Stimulated activated CD4-positive, alpha-beta T cell treated with anti-CD3 and anti-CD28 coated beads, Interleukin-1b, Interleukin-23, amount 100 ng/mL, for 1 hour (primary cell): Measurements from ENCODE around the gene AK2.
"Not testable (repeated sequence)": the region's sequence is repeated elsewhere in the genome, so short reads cannot be mapped to it uniquely, and the experiment has no call there.

ENCODE experiments used
- DNase-seq, 2 donors: peaks; one replicate each; pipeline ENCODE4 v3.0.0-alpha.2; 2020; ENCODE audit warnings: low read depth in 2 of 2

AK2 gene

DNA sequence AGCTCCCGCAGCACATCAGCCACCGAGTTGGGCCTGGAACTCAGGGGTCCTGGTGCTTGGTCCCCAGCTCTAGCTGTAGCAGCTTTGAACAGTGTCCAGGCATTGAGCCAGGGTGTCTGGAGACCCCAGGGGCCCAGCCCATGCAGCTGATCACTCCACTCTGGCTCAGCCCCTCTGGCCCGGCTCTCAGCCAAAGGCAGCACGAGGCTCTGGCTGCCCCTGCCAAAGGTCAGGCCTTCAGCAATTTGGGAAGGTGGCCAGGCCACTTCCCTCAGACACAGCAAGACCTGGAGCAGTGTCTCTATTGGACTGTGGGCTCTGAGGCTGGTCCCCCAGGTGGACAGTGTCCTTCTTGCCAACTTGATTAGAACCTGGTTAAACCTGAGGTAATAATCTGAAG lies 37.7 kb downstream of the AK2 start:
- no peak for DNase-seq

- no peak for DNase-seq
Measured at GRCh38 chr1:32998064-32998463, 38.6 kb downstream of the AK2 start.

DNA sequence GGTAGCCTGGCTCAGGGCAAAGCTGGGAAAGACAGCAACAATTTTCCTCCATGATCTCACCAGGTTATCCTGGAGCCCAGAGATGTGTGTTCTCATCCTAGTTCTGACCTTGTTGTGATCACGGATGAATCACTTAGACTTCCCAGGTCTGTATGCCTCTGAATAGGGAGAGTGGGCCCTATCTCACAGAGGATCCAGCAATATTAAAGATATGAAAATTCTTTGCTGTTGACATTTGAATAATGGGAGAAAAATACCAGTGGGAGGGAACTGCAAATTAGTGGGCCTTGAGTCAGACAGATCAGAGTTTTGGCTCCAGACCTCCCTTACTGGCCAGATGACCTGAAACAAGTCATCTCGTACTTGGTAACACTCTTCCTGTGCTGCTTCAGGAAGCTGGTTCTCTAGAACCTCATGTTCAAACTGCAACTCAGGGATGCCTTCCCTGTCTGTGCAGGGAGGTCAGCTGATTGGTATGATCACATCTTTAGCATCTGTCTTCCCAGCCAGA lies 39.2 kb downstream of the AK2 start:
- no peak for DNase-seq

DNA sequence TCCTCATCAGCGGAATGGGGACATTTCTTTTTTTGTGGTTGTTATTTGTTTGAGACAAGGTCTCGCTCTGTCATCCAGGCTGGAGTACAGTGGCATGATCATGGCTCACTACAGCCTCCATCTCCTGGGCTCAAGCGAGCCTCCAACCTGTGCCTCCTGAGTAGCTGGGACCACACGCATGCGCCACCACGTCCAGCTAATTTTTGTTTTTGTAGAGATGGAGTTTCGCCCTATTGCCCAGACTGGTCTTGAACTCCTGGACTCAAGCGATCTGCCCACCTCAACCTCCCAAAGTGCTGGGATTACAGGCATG lies 43.4 kb downstream of the AK2 start:
- DNase-seq = not testable (repeated sequence)

DNA sequence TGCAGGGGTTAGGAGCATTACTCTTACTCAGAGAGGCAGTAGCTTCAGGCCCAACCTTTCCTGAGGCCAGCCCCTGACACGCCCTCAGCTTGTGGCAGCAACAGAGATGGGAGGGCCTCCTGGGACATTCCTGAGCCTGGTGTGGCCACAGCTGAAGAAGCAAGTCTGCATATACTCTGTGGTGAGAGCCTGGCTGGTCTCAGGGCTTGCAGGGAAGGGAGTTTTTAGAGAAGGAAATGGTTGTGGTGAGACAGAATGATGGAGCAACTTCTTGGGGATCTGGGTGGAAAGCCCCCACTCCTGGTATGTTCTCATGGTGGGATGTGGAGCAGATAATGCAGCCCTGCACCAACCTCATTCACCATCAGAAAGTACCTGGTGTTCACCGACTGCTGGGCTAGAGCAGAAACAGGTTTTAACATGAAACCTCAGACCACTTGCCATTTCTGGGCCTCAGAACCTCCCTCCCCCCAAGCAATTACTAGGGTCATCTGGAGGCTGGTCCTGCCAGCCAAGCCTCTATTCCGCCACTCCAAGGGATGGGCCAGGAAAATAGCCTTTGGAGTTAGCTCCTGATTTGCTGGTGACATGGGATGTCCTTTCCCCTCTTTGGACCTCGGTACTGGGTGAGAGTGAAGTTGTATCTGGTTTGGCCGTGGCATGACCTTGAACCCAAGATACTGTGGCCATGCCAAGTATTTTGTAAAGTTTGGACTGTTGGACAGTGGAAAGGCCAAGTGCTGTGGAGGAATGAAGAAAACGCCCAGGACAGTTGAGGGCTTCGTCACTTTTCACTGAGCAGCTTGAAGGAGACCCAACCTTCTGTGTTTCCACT lies 44.0 kb downstream of the AK2 start:
- DNase-seq = no peak

- DNase-seq = no peak
Measured at GRCh38 chr1:32991819-32992488, 44.7 kb downstream of the AK2 start.

- DNase-seq = no peak
Measured at GRCh38 chr1:32991386-32991785, 45.3 kb downstream of the AK2 start.

DNA sequence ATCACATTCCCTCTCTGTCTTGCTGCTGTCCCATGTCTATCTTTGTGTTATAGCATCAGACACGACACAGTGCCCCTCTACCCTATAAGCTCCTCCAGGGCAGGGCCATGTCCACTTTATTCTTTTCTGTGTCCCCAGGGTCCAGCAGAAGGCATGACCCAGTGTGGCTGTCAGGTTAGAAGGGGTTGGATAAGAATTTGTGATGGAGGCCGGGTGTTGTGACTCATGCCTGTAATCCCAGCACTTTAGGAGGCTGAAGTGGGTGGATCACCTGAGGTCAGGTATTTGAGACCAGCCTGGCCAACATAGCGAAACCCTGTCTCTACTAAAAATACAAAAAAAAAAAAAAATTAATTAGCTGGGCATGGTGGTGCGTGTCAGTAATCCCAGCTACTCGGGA lies 45.8 kb downstream of the AK2 start:
- no peak for DNase-seq

GRCh38 chr1:32989160-32990050 lies 47.3 kb downstream of the AK2 start:
- DNase-seq = no peak

DNA sequence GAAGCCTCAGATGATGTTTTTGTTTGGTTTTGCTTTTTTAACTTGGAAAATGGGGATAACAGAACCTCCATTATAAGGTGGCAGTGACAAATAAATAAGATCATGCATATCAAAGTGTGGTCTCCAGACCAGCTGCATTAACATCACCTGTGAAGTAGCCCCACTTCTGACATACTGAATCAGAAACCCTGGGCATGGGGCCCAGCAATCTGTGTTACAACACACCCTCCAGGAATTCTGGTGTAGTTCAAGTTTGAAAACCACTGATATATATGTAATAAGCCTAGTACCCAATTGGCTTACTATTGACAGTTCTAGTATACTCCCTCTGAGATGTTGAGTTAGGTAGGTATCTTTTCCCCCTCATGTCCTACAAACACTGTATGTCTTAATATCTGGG lies 48.0 kb downstream of the AK2 start:
- DNase-seq = no peak

GRCh38 chr1:32985226-32985625 lies 51.5 kb downstream of the AK2 start:
- no peak for DNase-seq

DNA sequence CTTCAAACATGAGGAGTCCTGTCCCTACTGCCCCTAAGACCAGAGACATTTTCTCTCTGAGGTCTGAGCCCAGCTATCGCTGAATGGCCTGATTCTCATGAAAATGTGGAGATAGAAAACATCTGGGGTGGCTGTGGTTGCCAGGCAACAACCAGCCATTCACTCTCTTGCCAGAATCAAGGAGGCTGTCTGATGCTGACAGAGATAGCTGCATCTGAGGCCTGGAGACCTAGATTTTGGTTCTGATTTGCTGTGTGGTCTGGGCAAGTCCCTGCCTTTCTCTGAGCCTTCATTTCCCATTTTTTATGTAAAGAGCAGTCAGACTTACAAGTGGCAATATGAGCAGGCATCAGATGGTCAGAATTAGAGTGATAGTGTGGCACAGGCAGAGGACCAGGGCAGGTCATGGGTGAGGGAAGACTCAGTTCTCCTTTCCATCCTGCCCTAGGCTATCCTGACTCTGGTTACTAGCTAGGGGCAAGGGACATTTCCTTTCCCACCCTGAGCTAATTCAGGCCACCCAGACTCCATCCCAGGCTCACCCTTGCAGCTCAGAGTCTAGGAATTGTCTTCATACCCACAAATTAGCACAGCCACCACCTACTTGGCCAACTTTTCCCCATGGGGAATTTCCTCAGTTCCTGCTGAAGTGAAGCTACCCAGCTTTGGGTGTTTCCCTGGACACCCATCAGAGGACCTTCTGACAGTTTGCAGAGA lies 52.1 kb downstream of the AK2 start:
- DNase-seq = no peak

GRCh38 chr1:32984090-32984454 lies 52.6 kb downstream of the AK2 start:
- DNase-seq = no peak

GRCh38 chr1:32983020-32983419 lies 53.7 kb downstream of the AK2 start:
- no peak for DNase-seq

DNA sequence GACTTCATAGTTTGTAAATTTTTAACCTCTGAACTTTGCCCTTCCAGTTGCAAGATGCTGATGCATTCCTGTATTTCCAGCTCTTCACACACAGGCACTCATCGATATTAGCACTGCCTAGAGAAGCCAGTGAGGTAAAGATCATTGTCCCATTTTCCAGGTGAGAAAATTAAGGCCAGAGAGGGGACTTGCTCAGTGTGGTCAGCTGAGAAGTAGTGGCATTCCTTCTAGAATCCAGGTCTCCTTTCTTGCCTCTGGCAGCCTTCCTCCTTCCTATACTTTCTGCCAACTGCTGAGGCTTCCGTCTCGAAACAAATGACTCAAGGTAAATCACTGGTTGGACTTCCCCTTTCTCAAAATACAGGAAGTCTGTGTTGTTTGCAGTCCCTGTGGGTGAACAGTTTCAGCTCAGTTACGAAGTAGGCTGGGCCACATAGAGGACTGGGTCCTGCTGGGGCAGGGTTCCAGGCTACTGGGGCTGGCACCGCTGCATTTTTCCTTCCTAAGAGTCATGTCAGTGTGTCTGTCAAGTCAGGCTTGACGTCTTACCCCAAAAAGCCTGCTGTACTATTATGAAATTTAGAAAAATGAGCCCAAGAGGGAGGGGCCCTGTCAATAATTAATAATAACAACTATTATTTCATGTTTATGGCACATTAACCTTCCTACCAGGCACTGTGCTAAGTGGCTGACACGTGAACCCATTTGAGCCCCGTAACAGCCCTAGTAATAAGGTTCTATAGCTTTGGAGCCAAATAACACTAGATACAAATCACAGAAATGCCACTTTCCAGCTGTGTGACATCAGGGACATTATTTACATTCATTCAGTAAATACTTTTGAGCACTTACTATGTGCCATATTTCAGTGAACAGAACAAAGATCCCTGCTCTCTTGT lies 55.4 kb downstream of the AK2 start:
- peak; percentile 21 to 37 for DNase-seq

DNA sequence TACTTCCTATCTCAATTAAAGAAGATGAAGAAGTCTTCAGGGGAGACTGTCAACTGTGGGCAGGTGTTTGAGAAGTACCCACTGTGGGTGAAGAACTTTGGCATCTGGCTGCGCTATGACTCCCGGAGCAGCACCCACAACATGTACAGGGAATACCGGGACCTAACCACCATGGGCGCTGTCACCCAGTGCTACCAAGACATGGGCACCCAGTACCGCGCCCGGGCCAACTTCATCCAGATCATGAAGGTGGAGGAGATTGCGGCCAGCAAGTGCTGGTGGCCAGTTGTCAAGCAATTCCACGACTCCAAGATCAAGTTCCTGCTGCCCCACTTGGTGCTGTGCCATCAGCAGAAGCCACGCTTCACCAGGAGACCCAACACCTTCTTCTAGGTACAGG lies 56.6 kb downstream of the AK2 start:
- no peak for DNase-seq

DNA sequence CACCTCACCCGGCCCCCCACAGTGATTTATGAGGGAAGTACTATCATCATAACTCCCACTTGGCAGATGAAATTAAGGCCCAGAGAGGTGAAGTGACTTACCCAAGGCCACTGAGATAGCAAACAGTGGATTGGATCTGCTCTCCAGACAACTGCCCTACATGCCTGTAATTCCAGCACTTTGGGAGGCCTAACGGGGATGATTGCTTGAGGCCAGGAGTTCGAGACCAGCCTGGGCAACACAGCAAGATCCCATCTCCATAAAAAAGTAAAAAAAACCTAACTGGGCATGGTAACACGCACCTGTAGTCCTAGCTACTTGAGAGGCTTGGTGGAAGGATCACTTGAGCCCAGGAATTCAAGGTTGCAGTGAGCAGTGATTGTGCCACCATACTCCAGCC lies 57.8 kb downstream of the AK2 start:
- no peak for DNase-seq

DNA sequence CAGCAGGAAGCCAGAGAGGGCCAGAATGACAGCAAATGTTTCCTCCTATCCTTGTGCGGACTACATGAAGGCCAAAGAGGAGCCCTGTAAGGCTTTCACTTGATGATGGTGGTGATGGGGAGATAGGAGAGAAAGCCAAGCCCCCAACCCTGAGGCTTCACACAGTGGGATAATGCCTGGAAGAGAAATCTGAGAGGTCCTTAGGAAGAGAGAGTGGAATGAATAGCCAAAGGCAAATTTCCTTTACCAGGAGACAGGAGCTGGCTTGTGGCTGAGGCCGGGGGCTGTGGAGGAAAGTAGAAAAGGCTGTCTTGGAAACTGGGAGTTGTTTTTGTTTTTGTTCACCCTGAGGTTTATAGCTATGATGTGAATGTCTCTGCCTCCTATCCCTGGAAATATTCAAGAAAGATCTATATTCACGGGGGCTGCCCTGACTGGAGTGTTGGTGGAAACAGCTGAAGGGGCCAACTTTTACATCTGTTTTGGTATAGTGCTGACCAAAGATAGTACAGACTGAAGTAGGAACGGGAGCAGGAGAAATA lies 59.1 kb downstream of the AK2 start:
- no peak for DNase-seq

GRCh38 chr1:32975055-32975454 lies 61.6 kb downstream of the AK2 start:
- not testable (repeated sequence) for DNase-seq

GRCh38 chr1:32973458-32973857 lies 63.2 kb downstream of the AK2 start:
- not testable (repeated sequence) for DNase-seq
